Uterus (tissue), 4 donors: Measurements from ENCODE around the gene DLG3. TPM values are rescaled to one million over a fixed set of nuclear protein-coding genes. Genes with fewer than 3 reads are reported as not detected.
A peak's percentile ranks its signal among the peaks of the same experiment; 100 is the strongest.

Experiments used
- DNase-seq, 2 donors: peaks; one replicate each; pipeline ENCODE4 v3.0.0-alpha.2; 2019 to 2020
- H3K27ac ChIP-seq, 2 donors: fragments of 200-600 bp; sonication (generic); 1 replicate in 1 of 2; 2 replicates in 1 of 2; pipeline ENCODE4 v1.5.1; 2016 to 2018
- H3K27me3 ChIP-seq, 2 donors: fragments of 200-600 bp; sonication (generic); one replicate each; pipeline ENCODE4 v1.5.1; 2018 to 2019; ENCODE audit warnings: control low read depth in 1 of 2
- H3K36me3 ChIP-seq, 2 donors: fragments of 200-600 bp; sonication (generic); one replicate each; pipeline ENCODE4 v1.5.1; 2019; ENCODE audit warnings: control low read depth in 1 of 2
- H3K4me1 ChIP-seq, 2 donors: fragments of 200-600 bp; sonication (generic); one replicate each; pipeline ENCODE4 v1.5.1; 2018 to 2019; ENCODE audit warnings: control low read depth in 1 of 2
- H3K4me3 ChIP-seq, 2 donors: fragments of 200-600 bp; sonication (generic); 1 replicate in 1 of 2; 2 replicates in 1 of 2; pipeline ENCODE4 v1.5.1; 2018 to 2019; ENCODE audit warnings: mild to moderate bottlenecking in 1 of 2
- H3K9me3 ChIP-seq, 2 donors: fragments of 200-600 bp; sonication (generic); one replicate each; pipeline ENCODE4 v1.5.1; 2019; ENCODE audit warnings: control low read depth in 1 of 2
- CTCF ChIP-seq, 4 experiments: fragments of 200-600 bp in 2 of 4; fragments of 450-650 bp in 2 of 4; sonication (generic) in 2 of 4; IDR thresholded peaks; one replicate each; pipeline ENCODE4 v1.5.1; 2016 to 2019; ENCODE audit warnings: antibody characterized with exemption in 4 of 4, mild to moderate bottlenecking in 2 of 4, moderate library complexity in 1 of 4
- POLR2A ChIP-seq, 2 donors: fragments of 450-650 bp; IDR thresholded peaks; one replicate each; pipeline ENCODE4 v1.6.1; 2016; ENCODE audit warnings: antibody characterized with exemption in 2 of 2, mild to moderate bottlenecking in 1 of 2, moderate library complexity in 1 of 2
- intact Hi-C: fragments of 100-400 bp; cut with DNase I; formaldehyde crosslinking; loops from one replicate; pipeline ENCODE4 v1.15.1; 2023; ENCODE audit warnings: low total_unique reads
- total RNA-seq, 4 donors: library from RNA; depleted of rRNA in 3 of 4; stranded (reverse); fragments of >200 nt in 3 of 4; gene quantifications; one replicate each; pipeline versions ENCODE4 v1.1.0 to v1.2.4, GENCODE V29; 2014 to 2023
- donor health status: DM: yes; HTN: yes; CAD: no.

DLG3 gene
- total RNA-seq, 4 donors from 2014 or later: 4.9 to 72.6 (median 33.5) TPM

- H3K27ac ChIP-seq: peak overlapping the region; percentile 43 to 52
- H3K4me3 ChIP-seq: no peak overlapping the region
- H3K9me3 ChIP-seq: no peaks in the 10 kb centered on the region
- H3K27me3 ChIP-seq: no peaks in the 10 kb centered on the region
- H3K4me1 ChIP-seq: no peaks in the 10 kb centered on the region
- TF ChIP-seq POLR2A (IDR thresholded peaks at IDR 0.05) (no peak), CTCF (IDR thresholded peaks at IDR 0.05) (no peak)
- no peaks in the 10 kb centered on the region for H3K36me3 ChIP-seq
- intact Hi-C loops: no loop called here
- no peak for DNase-seq
Measured at GRCh38 chrX:70479922-70480659, 35.5 kb downstream of the DLG3 start.

GRCh38 chrX:70480660-70481018, 36.0 kb downstream of the DLG3 start:
- intact Hi-C loops: no loop called here
- TF ChIP-seq POLR2A (IDR thresholded peaks at IDR 0.05) (no peak), CTCF (IDR thresholded peaks at IDR 0.05) (no peak)
- Histone ChIP-seq H3K9me3 (no peaks in the 10 kb centered on the region), H3K27ac (peak overlapping the region; percentile 43 to 52), H3K36me3 (no peaks in the 10 kb centered on the region), H3K27me3 (no peaks in the 10 kb centered on the region), H3K4me3 (no peak overlapping the region), H3K4me1 (no peaks in the 10 kb centered on the region)
- peak; percentile 17 to 47 for DNase-seq

- TF ChIP-seq POLR2A (IDR thresholded peaks at IDR 0.05): no peak
- no peak for TF ChIP-seq CTCF (IDR thresholded peaks at IDR 0.05)
- intact Hi-C loops: no loop called here
- no peaks in the 10 kb centered on the region for H3K36me3 ChIP-seq
- H3K9me3 ChIP-seq: no peaks in the 10 kb centered on the region
- H3K4me3 ChIP-seq: no peak overlapping the region
- H3K27ac ChIP-seq: peak overlapping the region in 1 of 2 donors; percentile 43
- H3K4me1 ChIP-seq: no peaks in the 10 kb centered on the region
- no peaks in the 10 kb centered on the region for H3K27me3 ChIP-seq
- DNase-seq: no peak
Measured at GRCh38 chrX:70481471-70482270, 37.0 kb downstream of the DLG3 start.

- DNase-seq: no peak
Measured at GRCh38 chrX:70482300-70482699, 37.7 kb downstream of the DLG3 start.

More at GRCh38 chrX:70482300-70482699, 37.7 kb downstream of the DLG3 start:
- H3K9me3 ChIP-seq: no peaks in the 10 kb centered on the region
- TF ChIP-seq CTCF (IDR thresholded peaks at IDR 0.05) (no peak), POLR2A (IDR thresholded peaks at IDR 0.05) (no peak)
- no peak overlapping the region for H3K27ac ChIP-seq
- no peaks in the 10 kb centered on the region for H3K36me3 ChIP-seq
- intact Hi-C loops: no loop called here
- H3K4me3 ChIP-seq: no peak overlapping the region
- H3K4me1 ChIP-seq: no peaks in the 10 kb centered on the region
- H3K27me3 ChIP-seq: no peaks in the 10 kb centered on the region
